ENCODE data around the gene DEPDC5. TPM values are rescaled to one million over a fixed set of nuclear protein-coding genes. Genes with fewer than 3 reads are reported as not detected.

DEPDC5 gene
- polyA plus RNA-seq, 1 donor: 6.8 TPM

- DNase-seq (ENCODE audit: low read depth): no peak
Observed at GRCh38 chr22:31950226-31950625, 196.4 kb downstream of the DEPDC5 start.

GRCh38 chr22:31951194-31952093, 197.6 kb downstream of the DEPDC5 start:
- no peak for DNase-seq (ENCODE audit: low read depth)

GRCh38 chr22:31952094-31952401, 198.2 kb downstream of the DEPDC5 start:
- DNase-seq (ENCODE audit: low read depth): no peak

GRCh38 chr22:31952472-31952871, 198.7 kb downstream of the DEPDC5 start:
- DNase-seq (ENCODE audit: low read depth): no peak

- no peak for DNase-seq (ENCODE audit: low read depth)
Observed at GRCh38 chr22:31953261-31953660, 199.4 kb downstream of the DEPDC5 start.

- no peak for DNase-seq (ENCODE audit: low read depth)
Observed at GRCh38 chr22:31954535-31955523, 201.0 kb downstream of the DEPDC5 start.

GRCh38 chr22:31956360-31956759, 202.5 kb downstream of the DEPDC5 start:
- DNase-seq (ENCODE audit: low read depth): no peak

Other genes with a start within 250 kb of the DEPDC5 start
- gene PISD, start 91.8 kb upstream of the DEPDC5 start, polyA plus RNA-seq (ENCODE audit: insufficient read length): 16.3 TPM
- 14.6 TPM for gene PRR14L, start 3.9 kb upstream of the DEPDC5 start, polyA plus RNA-seq (ENCODE audit: insufficient read length)
- 88.6 TPM for gene YWHAH, start 190.5 kb downstream of the DEPDC5 start, polyA plus RNA-seq (ENCODE audit: insufficient read length)